ENCODE data around the gene CENPX. TPM values are rescaled to one million over a fixed set of nuclear protein-coding genes. Genes with fewer than 3 reads are reported as not detected.

The CENPX gene
- total RNA-seq, 1 experiment from 2014 or later = 187 TPM

GRCh38 chr17:82021900-82022309 lies 773 bp downstream of the CENPX start:
- no peaks in the 10 kb centered on the region for H3K27me3 ChIP-seq (ENCODE audit: control insufficient read depth, insufficient read depth, low read length)
- ChIA-PET POLR2A (no interaction called here), CTCF (interaction anchor here (0.6 to 5.3 kb wide), 3 partner anchors 9 to 61 kb away, joined by 3 to 37 read pairs (median 5); partner anchors contain the start of gene NOTUM)
- intact Hi-C loops (cut with micrococcal nuclease; ENCODE audit: unreplicated experiment) = loop anchor here (2.0 to 10.0 kb wide), 2 partner anchors 59 to 157 kb away; partner anchors contain the start of gene P4HB
- 0 out of 2 replicates have a peak, but pooled peaks have one; percentile 16 for TF ChIP-seq SIN3A (IDR thresholded peaks at IDR 0.05; ENCODE audit: borderline replicate concordance, insufficient read depth, low read depth, low read length)
- TF ChIP-seq REST (IDR thresholded peaks at IDR 0.05; ENCODE audit: insufficient read depth in 1 of 2, low read depth in 2 of 2, low read length in 1 of 2) = no peak
- no peak for TF ChIP-seq CTCF (IDR thresholded peaks at IDR 0.05)
- H3K4me1 ChIP-seq (ENCODE audit: control insufficient read depth, insufficient read depth, low read length) = peaks cover 38% of the 10 kb centered on the region
- ATAC-seq (no peak), DNase-seq (ENCODE audit: low read depth, low spot score) (no peak)
- H3K4me3 ChIP-seq (ENCODE audit: low read depth in 2 of 2, low read length in 2 of 2) = peak overlapping the region; percentile 58 to 74
- in situ Hi-C loops (cut with HindIII; ENCODE audit: low pct_unique_long_range_greater_than_20kb, low sequenced_read_pairs) = no loop called here
- H3K27ac ChIP-seq (ENCODE audit: low read length) = peak overlapping the region; percentile 63
- BruUV-seq (replicated peaks) = no TSS peak
- no peaks in the 10 kb centered on the region; the same call in 1 of the 2 replicates for H3K36me3 ChIP-seq (ENCODE audit: control insufficient read depth, insufficient read depth, low read length)
- no peaks in the 10 kb centered on the region for H3K9me3 ChIP-seq (ENCODE audit: control insufficient read depth, insufficient read depth, low read depth, low read length)

- TF ChIP-seq POLR2AphosphoS5 (IDR thresholded peaks at IDR 0.05; ENCODE audit: low read depth, low read length) = no peak
- TF ChIP-seq TCF7L2 (IDR thresholded peaks at IDR 0.05; ENCODE audit: low read depth, low read length) = no peak
- peak; percentile 54; the same call in 1 of the 2 replicates for TF ChIP-seq SIN3A (IDR thresholded peaks at IDR 0.05; ENCODE audit: borderline replicate concordance, insufficient read depth, low read depth, low read length)
- peak; percentile 93 for TF ChIP-seq CTCF (IDR thresholded peaks at IDR 0.05)
- peak in 1 of 2 experiments; percentile 40; a peak in 1 of 4 replicates for TF ChIP-seq REST (IDR thresholded peaks at IDR 0.05; ENCODE audit: insufficient read depth in 1 of 2, low read depth in 2 of 2, low read length in 1 of 2)
- DNase-seq (ENCODE audit: low read depth, low spot score) (no peak), ATAC-seq (peak; percentile 64)
- ChIA-PET POLR2A (no interaction called here), CTCF (interaction anchor here (0.6 to 5.3 kb wide), 6 partner anchors 9 to 128 kb away, joined by 3 to 37 read pairs (median 6); partner anchors contain the start of genes MAFG and NOTUM)
- no TSS peak for BruUV-seq (replicated peaks)
- intact Hi-C loops (cut with micrococcal nuclease; ENCODE audit: unreplicated experiment) (loop anchor here (2.0 to 10.0 kb wide), 2 partner anchors 59 to 157 kb away; partner anchors contain the start of gene P4HB), in situ Hi-C loops (cut with HindIII; ENCODE audit: low pct_unique_long_range_greater_than_20kb, low sequenced_read_pairs) (no loop called here)
- Histone ChIP-seq H3K27me3 (ENCODE audit: control insufficient read depth, insufficient read depth, low read length) (no peaks in the 10 kb centered on the region), H3K36me3 (ENCODE audit: control insufficient read depth, insufficient read depth, low read length) (no peaks in the 10 kb centered on the region; the same call in 1 of the 2 replicates), H3K4me1 (ENCODE audit: control insufficient read depth, insufficient read depth, low read length) (peaks cover 38% of the 10 kb centered on the region), H3K9me3 (ENCODE audit: control insufficient read depth, insufficient read depth, low read depth, low read length) (no peaks in the 10 kb centered on the region), H3K27ac (ENCODE audit: low read length) (peak overlapping the region; percentile 63), H3K4me3 (ENCODE audit: low read depth in 2 of 2, low read length in 2 of 2) (peak overlapping the region; percentile 58 to 74)
Measured at GRCh38 chr17:82021107-82021899, 1.4 kb downstream of the CENPX start.
